Activated naive CD4-positive, alpha-beta T cell treated with anti-CD3 and anti-CD28 coated beads for 36 hours (primary cell): ENCODE data around the gene LRCH1. TPM values are rescaled to one million over a fixed set of nuclear protein-coding genes. Genes with fewer than 3 reads are reported as not detected.

ENCODE experiments used
- CTCF ChIA-PET: fragments of 350-600 bp; sonication (Branson Sonifier 250); formaldehyde crosslinking; loops from one replicate; lab custom pipeline; 2021; ENCODE audit warnings: antibody characterized with exemption; lab: Charles Lee
- DNase-seq: peaks from one replicate; pipeline ENCODE4 v3.0.0-alpha.2; 2020
- H3K27ac Mint-ChIP-seq: one replicate; pipeline ENCODE4 v1.8.0; 2021; ENCODE audit warnings: mild to moderate bottlenecking, mixed read lengths
- H3K27me3 Mint-ChIP-seq: one replicate; pipeline ENCODE4 v1.8.0; 2021; ENCODE audit warnings: low read depth, mixed read lengths
- H3K36me3 Mint-ChIP-seq: one replicate; pipeline ENCODE4 v1.8.0; 2021; ENCODE audit warnings: low read depth, mixed read lengths
- H3K4me1 Mint-ChIP-seq: one replicate; pipeline ENCODE4 v1.8.0; 2021; ENCODE audit warnings: low read depth, mixed read lengths
- H3K4me3 Mint-ChIP-seq: one replicate; pipeline ENCODE4 v1.8.0; 2021; ENCODE audit warnings: mild to moderate bottlenecking, moderate library complexity, mixed read lengths
- H3K9me3 Mint-ChIP-seq: one replicate; pipeline ENCODE4 v1.8.0; 2021; ENCODE audit warnings: mixed read lengths
- intact Hi-C: fragments of 100-400 bp; cut with micrococcal nuclease; formaldehyde crosslinking; loops from one replicate; pipeline ENCODE4 v1.15.1; 2023
- total RNA-seq, 2 experiments: library from RNA; stranded (reverse); gene quantifications; one replicate each; pipeline ENCODE4 v1.2.3, GENCODE V29; 2021

Gene LRCH1
- total RNA-seq, 2 experiments from 2014 or later, result 14.6 to 15.1 TPM

GRCh38 chr13:46541210-46541609, 11.8 kb upstream of the LRCH1 start:
- intact Hi-C loops, result no loop called here
- no peak overlapping the region for H3K27ac Mint-ChIP-seq
- H3K36me3 Mint-ChIP-seq, result no peaks in the 10 kb centered on the region
- H3K27me3 Mint-ChIP-seq, result no peaks in the 10 kb centered on the region
- H3K9me3 Mint-ChIP-seq, result no peaks in the 10 kb centered on the region
- peaks cover 3% of the 10 kb centered on the region for H3K4me1 Mint-ChIP-seq
- H3K4me3 Mint-ChIP-seq, result no peak overlapping the region
- no peak for DNase-seq
- CTCF ChIA-PET, result interaction anchor here (0.6 kb wide), 1 partner anchor 59 kb away, joined by 3 read pairs; no protein-coding TSS in a partner anchor

- H3K4me3 Mint-ChIP-seq, result no peak overlapping the region
- intact Hi-C loops, result no loop called here
- no peaks in the 10 kb centered on the region for H3K27me3 Mint-ChIP-seq
- no peaks in the 10 kb centered on the region for H3K36me3 Mint-ChIP-seq
- CTCF ChIA-PET, result interaction anchor here (1.8 kb wide), 1 partner anchor 9 kb away, joined by 11 read pairs; no protein-coding TSS in a partner anchor
- H3K27ac Mint-ChIP-seq, result no peak overlapping the region
- peaks cover 3% of the 10 kb centered on the region for H3K4me1 Mint-ChIP-seq
- DNase-seq, result no peak
- no peaks in the 10 kb centered on the region for H3K9me3 Mint-ChIP-seq
Measured at GRCh38 chr13:46542833-46543232, 10.1 kb upstream of the LRCH1 start.

- Mint-ChIP-seq H3K9me3 (no peaks in the 10 kb centered on the region), H3K27me3 (no peaks in the 10 kb centered on the region), H3K4me3 (no peak overlapping the region), H3K27ac (no peak overlapping the region), H3K4me1 (peaks cover 3% of the 10 kb centered on the region), H3K36me3 (no peaks in the 10 kb centered on the region)
- no peak for DNase-seq
- CTCF ChIA-PET, result interaction anchor here (1.8 kb wide), 1 partner anchor 8 kb away, joined by 11 read pairs; no protein-coding TSS in a partner anchor
- intact Hi-C loops, result no loop called here
Measured at GRCh38 chr13:46543287-46543686, 9.7 kb upstream of the LRCH1 start.

DNA sequence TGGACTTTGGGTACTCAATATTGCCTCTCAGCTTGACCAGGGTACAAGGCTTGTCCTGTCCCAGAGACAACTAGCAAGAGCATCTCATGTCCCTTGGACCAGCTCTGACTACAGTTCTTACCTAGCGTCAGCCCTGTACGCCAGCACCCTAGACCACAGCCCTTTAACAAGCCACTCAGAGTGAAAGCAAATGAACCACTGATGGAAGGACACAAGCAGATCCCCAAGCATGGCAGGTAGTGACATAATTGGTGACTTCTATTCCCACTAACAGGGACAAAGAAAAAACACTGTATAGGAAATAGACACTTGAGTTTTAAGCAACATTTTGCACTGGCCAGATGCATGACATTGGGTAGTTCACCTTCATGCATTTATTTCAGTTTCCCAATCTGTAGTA, 8.8 kb upstream of the LRCH1 start:
- Mint-ChIP-seq H3K36me3 (no peaks in the 10 kb centered on the region), H3K9me3 (no peaks in the 10 kb centered on the region), H3K4me3 (no peak overlapping the region), H3K27me3 (no peaks in the 10 kb centered on the region), H3K27ac (no peak overlapping the region), H3K4me1 (peaks cover 3% of the 10 kb centered on the region)
- CTCF ChIA-PET, result no interaction called here
- intact Hi-C loops, result no loop called here
- DNase-seq, result no peak

- H3K27me3 Mint-ChIP-seq, result no peaks in the 10 kb centered on the region
Measured at GRCh38 chr13:46544811-46545210, 8.2 kb upstream of the LRCH1 start.

GRCh38 chr13:46546084-46546768, 6.7 kb upstream of the LRCH1 start:
- no peak overlapping the region for H3K27ac Mint-ChIP-seq
- H3K4me3 Mint-ChIP-seq, result no peak overlapping the region
- H3K9me3 Mint-ChIP-seq, result no peaks in the 10 kb centered on the region
- H3K4me1 Mint-ChIP-seq, result peaks cover 3% of the 10 kb centered on the region
- no peaks in the 10 kb centered on the region for H3K27me3 Mint-ChIP-seq
- DNase-seq, result no peak
- H3K36me3 Mint-ChIP-seq, result no peaks in the 10 kb centered on the region
- CTCF ChIA-PET, result no interaction called here
- intact Hi-C loops, result no loop called here

More at GRCh38 chr13:46544811-46545210, 8.2 kb upstream of the LRCH1 start:
- intact Hi-C loops, result no loop called here
- Mint-ChIP-seq H3K9me3 (no peaks in the 10 kb centered on the region), H3K27ac (no peak overlapping the region), H3K4me3 (no peak overlapping the region), H3K36me3 (no peaks in the 10 kb centered on the region), H3K4me1 (peaks cover 3% of the 10 kb centered on the region)
- CTCF ChIA-PET, result no interaction called here
- no peak for DNase-seq

DNA sequence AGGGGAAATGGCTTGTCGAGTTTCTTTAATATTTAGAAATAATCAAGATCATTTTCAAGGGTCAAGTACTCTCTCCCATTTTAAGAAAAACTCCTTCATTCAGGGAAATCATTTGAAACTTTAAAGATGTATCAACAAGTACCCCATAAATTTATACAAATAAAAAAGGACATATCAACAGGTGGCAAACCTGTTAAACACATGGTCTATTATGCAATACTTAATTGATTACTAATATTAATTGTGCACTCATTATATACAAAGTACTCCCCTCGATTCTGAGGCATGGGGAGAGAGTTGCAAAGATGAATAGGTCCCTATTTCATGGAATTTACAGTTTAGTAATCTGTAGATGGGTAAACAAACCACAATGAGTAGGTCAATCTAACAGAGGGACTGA, 2.1 kb upstream of the LRCH1 start:
- CTCF ChIA-PET, result interaction anchor here (0.9 to 3.0 kb wide), 20 partner anchors 8 to 230 kb away, joined by 3 to 48 read pairs (median 8); no protein-coding TSS in a partner anchor
- intact Hi-C loops, result loop anchor here (1.0 to 5.0 kb wide), 5 partner anchors 58 to 1209 kb away; partner anchors contain the start of genes LCP1 and TPT1
- no peak overlapping the region for H3K4me3 Mint-ChIP-seq
- DNase-seq, result no peak
- no peaks in the 10 kb centered on the region for H3K9me3 Mint-ChIP-seq
- H3K27me3 Mint-ChIP-seq, result no peaks in the 10 kb centered on the region
- H3K36me3 Mint-ChIP-seq, result no peaks in the 10 kb centered on the region
- peaks cover 22% of the 10 kb centered on the region for H3K4me1 Mint-ChIP-seq
- no peak overlapping the region for H3K27ac Mint-ChIP-seq

DNA sequence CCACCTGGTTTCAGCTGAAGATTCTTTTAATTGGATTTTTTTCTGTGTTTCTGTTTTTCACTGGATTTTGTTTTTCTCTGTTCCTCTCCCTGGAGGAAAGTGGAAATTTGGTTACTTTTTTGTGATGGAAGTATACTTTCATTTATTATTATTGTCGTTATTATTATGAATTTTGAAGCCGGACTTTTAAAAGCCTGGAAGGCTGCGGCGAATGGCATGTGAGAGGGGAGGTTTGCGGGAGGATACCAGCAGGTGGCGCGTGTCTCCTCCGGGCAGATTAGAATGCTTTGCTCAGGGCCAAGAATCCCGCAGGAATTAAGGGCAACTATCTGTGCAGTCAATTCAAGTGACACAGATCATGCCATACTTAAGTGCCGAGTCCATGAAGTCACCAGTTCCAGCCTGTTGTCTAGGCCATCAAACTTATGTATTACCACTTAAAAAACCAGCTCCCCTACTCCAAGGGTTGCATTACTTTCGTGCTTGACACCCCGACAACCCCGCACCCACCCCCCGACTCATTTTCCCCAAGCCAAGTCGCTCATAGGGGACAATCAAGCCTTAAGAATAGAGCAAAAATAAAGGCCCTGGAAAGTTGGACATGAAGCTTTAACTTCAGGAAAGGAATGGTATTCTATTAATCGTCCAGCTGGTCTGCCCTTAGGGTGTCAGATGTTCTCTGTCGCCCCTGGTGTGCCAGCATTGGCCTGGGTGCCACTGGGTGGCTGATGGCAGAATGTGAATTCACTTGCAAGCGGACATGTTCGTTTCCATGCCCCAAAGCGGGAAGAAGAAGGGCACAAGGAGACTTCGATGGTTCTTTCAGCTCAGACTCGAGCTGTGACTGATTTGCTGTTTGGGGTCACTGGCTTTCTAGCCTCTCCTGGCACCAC, 1.3 kb upstream of the LRCH1 start:
- Mint-ChIP-seq H3K9me3 (no peaks in the 10 kb centered on the region), H3K36me3 (no peaks in the 10 kb centered on the region), H3K27ac (no peak overlapping the region), H3K27me3 (no peaks in the 10 kb centered on the region), H3K4me1 (peaks cover 29% of the 10 kb centered on the region), H3K4me3 (peak overlapping the region; percentile 91)
- peak; percentile 81 for DNase-seq
- intact Hi-C loops, result loop anchor here (1.0 to 5.0 kb wide), 5 partner anchors 59 to 1209 kb away; partner anchors contain the start of genes LCP1 and TPT1
- CTCF ChIA-PET, result interaction anchor here (0.6 to 3.0 kb wide), 58 partner anchors 9 to 272 kb away, joined by 3 to 48 read pairs (median 4); no protein-coding TSS in a partner anchor

DNA sequence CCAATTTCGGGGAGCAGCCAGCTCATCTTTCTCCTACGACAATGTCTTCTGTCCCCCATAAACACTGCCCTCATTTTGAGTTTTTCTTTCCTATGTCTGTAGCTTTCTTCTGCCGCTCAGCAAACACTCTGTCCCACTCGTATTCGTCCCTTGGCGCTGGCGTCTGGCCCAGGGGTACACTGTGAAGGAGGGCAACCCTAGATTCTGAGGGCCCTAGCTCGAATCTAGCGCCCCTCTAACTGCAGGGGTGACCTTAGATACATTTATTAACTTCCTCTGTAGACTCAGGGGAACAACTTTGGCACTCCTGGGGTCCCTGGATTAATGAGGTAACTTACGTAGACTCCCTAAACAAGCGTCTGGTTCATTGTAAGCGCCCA, 677 bp upstream of the LRCH1 start:
- peak overlapping the region; percentile 84 for H3K27ac Mint-ChIP-seq

GRCh38 chr13:46553521-46553885, 533 bp downstream of the LRCH1 start:
- Mint-ChIP-seq H3K27ac (peak overlapping the region; percentile 86), H3K4me1 (peaks cover 38% of the 10 kb centered on the region), H3K9me3 (no peaks in the 10 kb centered on the region), H3K4me3 (peak overlapping the region; percentile 91), H3K27me3 (no peaks in the 10 kb centered on the region), H3K36me3 (no peaks in the 10 kb centered on the region)
- DNase-seq, result peak; percentile 22
- intact Hi-C loops, result loop anchor here (5.0 kb wide), 2 partner anchors 371 to 1211 kb away; partner anchors contain the start of genes LCP1 and TPT1
- CTCF ChIA-PET, result interaction anchor here (1.9 to 3.0 kb wide), 2 partner anchors 125 to 168 kb away, joined by 13 to 48 read pairs; no protein-coding TSS in a partner anchor

More for the DNA sequence above, 677 bp upstream of the LRCH1 start:
- no peaks in the 10 kb centered on the region for H3K27me3 Mint-ChIP-seq
- CTCF ChIA-PET, result interaction anchor here (0.6 to 3.0 kb wide), 55 partner anchors 10 to 272 kb away, joined by 3 to 48 read pairs (median 4); no protein-coding TSS in a partner anchor
- H3K4me3 Mint-ChIP-seq, result peak overlapping the region; percentile 91
- DNase-seq, result no peak
- no peaks in the 10 kb centered on the region for H3K36me3 Mint-ChIP-seq
- H3K9me3 Mint-ChIP-seq, result no peaks in the 10 kb centered on the region
- H3K4me1 Mint-ChIP-seq, result peaks cover 33% of the 10 kb centered on the region
- intact Hi-C loops, result loop anchor here (5.0 kb wide), 2 partner anchors 370 to 1210 kb away; partner anchors contain the start of genes LCP1 and TPT1

DNA sequence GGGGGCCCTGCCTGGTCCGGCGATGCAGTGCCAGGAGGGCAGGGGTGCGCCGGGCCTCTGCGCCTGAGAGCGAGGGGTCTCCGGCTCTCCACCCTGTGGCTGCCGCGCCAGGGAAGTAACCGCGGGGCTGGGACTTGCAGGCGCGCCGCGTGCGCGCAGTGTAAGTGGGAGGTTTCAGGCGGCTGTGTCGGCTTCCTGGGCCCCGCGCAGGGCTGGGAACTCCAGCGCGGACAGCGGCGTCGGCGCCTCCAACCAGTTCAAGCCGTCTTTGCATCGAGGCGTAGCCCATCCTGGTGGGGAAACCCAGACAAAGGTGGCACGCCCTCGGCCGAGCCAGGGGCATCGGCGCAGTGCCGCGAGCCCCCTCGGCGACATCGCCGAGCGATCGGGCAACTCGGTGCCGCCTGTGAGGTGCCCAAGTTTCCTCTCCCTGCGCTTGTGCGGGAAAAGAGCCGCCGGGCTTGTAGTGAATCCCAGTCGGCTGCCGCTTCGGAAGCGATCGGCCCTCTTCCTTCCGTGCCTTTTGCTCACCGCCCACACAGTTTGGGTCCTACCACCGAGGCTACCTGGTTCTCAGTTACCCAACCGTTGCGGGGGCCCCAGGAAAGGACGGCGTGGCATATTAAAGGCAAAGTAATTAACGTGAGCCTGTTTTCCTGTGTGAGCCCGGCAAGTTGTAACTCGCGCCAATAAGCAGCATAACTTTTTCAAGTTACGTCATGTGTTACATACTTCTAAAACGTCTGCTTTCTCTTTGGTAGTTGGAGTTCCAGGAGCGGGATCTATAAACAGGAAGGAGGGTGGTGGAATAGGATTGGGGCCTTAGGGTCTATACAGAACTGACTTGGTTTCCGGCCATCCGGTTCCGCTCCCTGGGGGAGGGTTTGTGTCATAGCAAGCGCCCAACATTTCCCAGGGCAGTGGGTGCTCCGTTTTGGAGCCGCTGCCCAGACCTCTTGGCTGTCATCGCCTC, 1.2 kb downstream of the LRCH1 start:
- CTCF ChIA-PET, result interaction anchor here (3.0 kb wide), 1 partner anchor 168 kb away, joined by 48 read pairs; no protein-coding TSS in a partner anchor
- H3K4me1 Mint-ChIP-seq, result peaks cover 40% of the 10 kb centered on the region
- H3K4me3 Mint-ChIP-seq, result peak overlapping the region; percentile 91
- no peaks in the 10 kb centered on the region for H3K9me3 Mint-ChIP-seq
- no peaks in the 10 kb centered on the region for H3K36me3 Mint-ChIP-seq
- intact Hi-C loops, result loop anchor here (1.0 to 5.0 kb wide), 11 partner anchors 24 to 1483 kb away; partner anchors contain the start of genes ESD, LCP1, NUDT15 and TPT1
- H3K27ac Mint-ChIP-seq, result peak overlapping the region; percentile 86
- peak; percentile 79 for DNase-seq
- no peaks in the 10 kb centered on the region for H3K27me3 Mint-ChIP-seq
